ENCODE data around the gene EMILIN1. TPM values are rescaled to one million over a fixed set of nuclear protein-coding genes. Genes with fewer than 3 reads are reported as not detected.

Gene EMILIN1
- total RNA-seq, 2 donors from 2014 or later = 1.9 to 2.1 TPM

- Histone ChIP-seq H3K36me3 (ENCODE audit: control insufficient read depth, insufficient read depth, low read length) (no peaks in the 10 kb centered on the region), H3K27me3 (ENCODE audit: control insufficient read depth, insufficient read depth, low read length, poor library complexity, severe bottlenecking) (no peaks in the 10 kb centered on the region), H3K9ac (ENCODE audit: extremely low read depth, low read length, poor library complexity, severe bottlenecking) (no peak overlapping the region), H3K9me3 (ENCODE audit: control insufficient read depth, low read length) (no peaks in the 10 kb centered on the region), H3K4me1 (ENCODE audit: control insufficient read depth, insufficient read depth, low read length) (no peaks in the 10 kb centered on the region), H3K4me3 (ENCODE audit: low read length) (no peak overlapping the region), H3K27ac (ENCODE audit: low read depth, low read length) (peak overlapping the region; percentile 64)
- TF ChIP-seq, protein P1, sequence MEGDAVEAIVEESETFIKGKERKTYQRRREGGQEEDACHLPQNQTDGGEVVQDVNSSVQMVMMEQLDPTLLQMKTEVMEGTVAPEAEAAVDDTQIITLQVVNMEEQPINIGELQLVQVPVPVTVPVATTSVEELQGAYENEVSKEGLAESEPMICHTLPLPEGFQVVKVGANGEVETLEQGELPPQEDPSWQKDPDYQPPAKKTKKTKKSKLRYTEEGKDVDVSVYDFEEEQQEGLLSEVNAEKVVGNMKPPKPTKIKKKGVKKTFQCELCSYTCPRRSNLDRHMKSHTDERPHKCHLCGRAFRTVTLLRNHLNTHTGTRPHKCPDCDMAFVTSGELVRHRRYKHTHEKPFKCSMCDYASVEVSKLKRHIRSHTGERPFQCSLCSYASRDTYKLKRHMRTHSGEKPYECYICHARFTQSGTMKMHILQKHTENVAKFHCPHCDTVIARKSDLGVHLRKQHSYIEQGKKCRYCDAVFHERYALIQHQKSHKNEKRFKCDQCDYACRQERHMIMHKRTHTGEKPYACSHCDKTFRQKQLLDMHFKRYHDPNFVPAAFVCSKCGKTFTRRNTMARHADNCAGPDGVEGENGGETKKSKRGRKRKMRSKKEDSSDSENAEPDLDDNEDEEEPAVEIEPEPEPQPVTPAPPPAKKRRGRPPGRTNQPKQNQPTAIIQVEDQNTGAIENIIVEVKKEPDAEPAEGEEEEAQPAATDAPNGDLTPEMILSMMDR (conservative IDR thresholded peaks at IDR 0.05) = no peak
- H3K4me3 Mint-ChIP-seq = no peak overlapping the region
- H3K9me3 Mint-ChIP-seq = no peaks in the 10 kb centered on the region
- H3K27me3 Mint-ChIP-seq (ENCODE audit: insufficient read depth) = peaks cover 7% of the 10 kb centered on the region
- H3K36me3 Mint-ChIP-seq (ENCODE audit: low read depth) = no peaks in the 10 kb centered on the region
- WGBS, 2 experiments (ENCODE audit: insufficient coverage in 1 of 2, insufficient read length in 1 of 2) = 91 to 92% methylated on average over 9 to 14 of the region's 14 CpGs
- no peak for DNase-seq
- peaks cover 10% of the 10 kb centered on the region for H3K4me1 Mint-ChIP-seq
- no peak overlapping the region for H3K27ac Mint-ChIP-seq
Observed at GRCh38 chr2:27079233-27080139, 1.1 kb downstream of the EMILIN1 start.

DNA sequence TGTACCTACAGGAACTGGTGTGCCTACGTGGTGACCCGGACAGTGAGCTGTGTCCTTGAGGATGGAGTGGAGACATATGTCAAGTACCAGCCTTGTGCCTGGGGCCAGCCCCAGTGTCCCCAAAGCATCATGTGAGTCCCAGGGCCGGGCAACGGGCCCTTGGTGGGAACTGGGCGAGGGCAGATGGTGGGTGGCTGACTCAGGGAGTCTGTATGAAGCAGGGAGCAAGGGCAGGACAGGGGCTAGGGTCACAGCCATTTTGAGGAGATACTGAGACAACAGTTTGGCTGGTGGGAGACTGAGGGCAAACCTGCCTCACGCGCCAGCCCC is 1.7 kb downstream of the EMILIN1 start:
- WGBS, 2 experiments (ENCODE audit: insufficient coverage in 1 of 2, insufficient read length in 1 of 2) = 96 to 100% methylated on average over 7 of the region's 7 CpGs
- Histone ChIP-seq H3K9me3 (ENCODE audit: control insufficient read depth, low read length) (no peaks in the 10 kb centered on the region), H3K27me3 (ENCODE audit: control insufficient read depth, insufficient read depth, low read length, poor library complexity, severe bottlenecking) (no peaks in the 10 kb centered on the region), H3K27ac (ENCODE audit: low read depth, low read length) (no peak overlapping the region), H3K4me1 (ENCODE audit: control insufficient read depth, insufficient read depth, low read length) (no peaks in the 10 kb centered on the region), H3K4me3 (ENCODE audit: low read length) (no peak overlapping the region), H3K9ac (ENCODE audit: extremely low read depth, low read length, poor library complexity, severe bottlenecking) (no peak overlapping the region), H3K36me3 (ENCODE audit: control insufficient read depth, insufficient read depth, low read length) (no peaks in the 10 kb centered on the region)
- Mint-ChIP-seq H3K4me1 (peaks cover 10% of the 10 kb centered on the region), H3K4me3 (no peak overlapping the region), H3K27ac (peak overlapping the region; percentile 13), H3K27me3 (ENCODE audit: insufficient read depth) (peaks cover 7% of the 10 kb centered on the region), H3K36me3 (ENCODE audit: low read depth) (no peaks in the 10 kb centered on the region), H3K9me3 (no peaks in the 10 kb centered on the region)
- no peak for DNase-seq
- TF ChIP-seq, protein P1 (conservative IDR thresholded peaks at IDR 0.05) = no peak

DNA sequence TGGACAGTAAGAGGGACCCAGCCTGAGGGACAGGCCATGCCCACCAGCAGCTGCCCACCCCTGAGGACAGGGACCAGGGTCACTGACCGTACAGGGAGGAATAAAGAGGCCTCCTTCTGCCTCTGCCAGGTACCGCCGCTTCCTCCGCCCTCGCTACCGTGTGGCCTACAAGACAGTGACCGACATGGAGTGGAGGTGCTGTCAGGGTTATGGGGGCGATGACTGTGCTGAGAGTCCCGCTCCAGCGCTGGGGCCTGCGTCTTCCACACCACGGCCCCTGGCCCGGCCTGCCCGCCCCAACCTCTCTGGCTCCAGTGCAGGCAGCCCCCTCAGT is 2.2 kb downstream of the EMILIN1 start:
- no peaks in the 10 kb centered on the region for H3K36me3 ChIP-seq (ENCODE audit: control insufficient read depth, insufficient read depth, low read length)
- TF ChIP-seq, protein P1 (conservative IDR thresholded peaks at IDR 0.05) = no peak
- no peaks in the 10 kb centered on the region for H3K27me3 ChIP-seq (ENCODE audit: control insufficient read depth, insufficient read depth, low read length, poor library complexity, severe bottlenecking)
- Mint-ChIP-seq H3K9me3 (no peaks in the 10 kb centered on the region), H3K27me3 (ENCODE audit: insufficient read depth) (peaks cover 11% of the 10 kb centered on the region), H3K4me1 (peaks cover 14% of the 10 kb centered on the region), H3K4me3 (no peak overlapping the region), H3K27ac (no peak overlapping the region), H3K36me3 (ENCODE audit: low read depth) (no peaks in the 10 kb centered on the region)
- DNase-seq = no peak
- no peak overlapping the region for H3K27ac ChIP-seq (ENCODE audit: low read depth, low read length)
- 95 to 98% methylated on average over 7 to 14 of the region's 14 CpGs for WGBS, 2 experiments (ENCODE audit: insufficient coverage in 1 of 2, insufficient read length in 1 of 2)
- no peaks in the 10 kb centered on the region for H3K9me3 ChIP-seq (ENCODE audit: control insufficient read depth, low read length)
- no peaks in the 10 kb centered on the region for H3K4me1 ChIP-seq (ENCODE audit: control insufficient read depth, insufficient read depth, low read length)
- no peak overlapping the region for H3K4me3 ChIP-seq (ENCODE audit: low read length)
- no peak overlapping the region for H3K9ac ChIP-seq (ENCODE audit: extremely low read depth, low read length, poor library complexity, severe bottlenecking)

Data from endodermal cell (in vitro differentiated cells).